NCI-H1694 (cell line): ENCODE measurements around the gene CIAO2B.
"Not testable (repeated sequence)": the region's sequence is repeated elsewhere in the genome, so short reads cannot be mapped to it uniquely, and the experiment has no call there.

Experiments used
- DNase-seq: peaks from one replicate; lab custom pipeline; 2025; lab: John Stamatoyannopoulos, UW

CIAO2B gene

GRCh38 chr16:66955363-66956153 lies 21.4 kb upstream of the CIAO2B start:
- DNase-seq = not testable (repeated sequence)

DNA sequence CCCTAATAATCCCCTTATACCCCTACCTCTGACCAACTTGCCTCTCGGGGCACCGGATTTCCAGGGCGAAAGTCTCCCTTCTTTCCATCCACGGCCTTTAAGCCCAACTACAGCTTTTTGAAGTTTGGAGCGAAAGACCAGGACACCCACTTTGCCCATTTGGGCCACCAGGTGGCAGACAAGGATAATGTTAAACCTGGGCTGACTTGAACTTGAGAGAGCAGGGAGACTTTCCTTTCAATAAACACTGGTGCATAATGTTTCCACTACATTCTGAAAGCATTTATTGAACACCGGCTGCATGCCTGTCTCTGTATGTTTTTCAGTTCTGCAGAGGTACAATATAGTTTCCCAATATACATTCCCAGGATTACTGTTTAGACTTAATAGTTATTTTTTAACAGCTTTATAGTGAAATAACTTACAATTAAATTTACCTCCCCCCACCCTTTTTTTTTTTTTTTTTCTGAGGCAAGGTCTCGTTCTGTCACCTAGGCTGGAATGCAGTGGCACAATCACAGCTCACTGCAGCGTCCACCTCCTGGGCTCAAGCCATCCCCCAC lies 20.0 kb upstream of the CIAO2B start:
- DNase-seq = peak; percentile 68

DNA sequence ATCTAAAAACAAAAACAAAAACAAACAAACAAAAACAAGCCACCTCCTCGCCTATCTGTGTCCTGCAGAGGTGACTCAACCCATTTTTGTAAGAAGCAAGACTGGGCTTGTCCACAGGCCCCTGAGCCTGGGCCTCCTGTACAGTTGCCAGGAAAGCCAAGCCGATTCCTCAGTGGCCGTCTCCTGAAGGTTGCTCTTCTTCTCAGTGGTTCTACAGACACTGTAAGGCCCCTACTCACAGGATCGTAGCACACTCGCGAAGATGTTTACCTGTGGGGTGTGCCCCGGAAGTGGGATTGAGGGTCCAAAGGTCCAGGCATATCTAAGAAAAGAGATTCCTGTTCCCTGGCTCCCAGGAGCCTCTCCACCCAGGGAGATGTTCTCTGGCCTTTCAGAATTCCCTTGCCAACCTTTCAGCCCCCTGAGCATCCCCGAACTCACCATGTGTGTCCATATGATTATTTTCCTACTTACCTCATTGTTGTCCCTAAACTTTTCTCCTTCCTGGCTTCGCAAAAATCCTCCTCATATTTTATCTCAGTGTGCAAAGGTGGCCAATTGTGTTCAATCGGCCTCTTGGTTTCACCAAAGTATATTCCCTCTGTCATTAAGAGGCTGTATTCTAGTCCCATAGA lies 19.4 kb upstream of the CIAO2B start:
- no peak for DNase-seq

DNA sequence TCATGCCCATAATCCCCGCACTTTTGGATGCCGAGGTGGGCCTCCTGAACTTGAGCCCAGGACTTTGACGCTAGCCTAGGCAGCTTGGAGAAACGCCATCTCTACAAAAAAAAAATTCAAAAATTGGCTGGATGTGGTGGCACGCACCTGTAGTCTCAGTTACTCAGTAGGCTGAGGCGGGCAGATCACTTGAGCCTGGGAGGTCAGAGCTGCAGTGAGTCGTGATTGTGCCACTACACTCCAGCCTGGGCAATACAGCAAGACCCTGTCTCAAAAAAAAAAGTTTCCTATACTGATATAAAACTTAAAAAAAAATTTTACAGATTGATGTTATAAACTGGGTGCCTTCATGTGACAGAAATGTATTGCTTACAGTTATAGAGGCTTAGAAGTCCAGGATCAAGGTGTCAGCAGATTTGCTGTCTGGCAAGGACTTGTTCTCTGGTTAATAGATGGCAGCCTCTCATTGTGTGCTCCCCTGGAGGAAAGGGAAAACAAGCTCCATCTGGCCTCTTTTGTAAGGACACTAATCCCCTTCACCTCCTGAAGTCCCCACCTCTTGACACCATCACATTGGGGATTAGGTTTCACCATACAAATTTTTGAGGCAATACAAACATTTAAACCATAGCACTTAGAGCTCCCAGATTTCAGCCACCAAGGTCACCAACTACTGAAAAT lies 18.4 kb upstream of the CIAO2B start:
- DNase-seq = no peak

DNA sequence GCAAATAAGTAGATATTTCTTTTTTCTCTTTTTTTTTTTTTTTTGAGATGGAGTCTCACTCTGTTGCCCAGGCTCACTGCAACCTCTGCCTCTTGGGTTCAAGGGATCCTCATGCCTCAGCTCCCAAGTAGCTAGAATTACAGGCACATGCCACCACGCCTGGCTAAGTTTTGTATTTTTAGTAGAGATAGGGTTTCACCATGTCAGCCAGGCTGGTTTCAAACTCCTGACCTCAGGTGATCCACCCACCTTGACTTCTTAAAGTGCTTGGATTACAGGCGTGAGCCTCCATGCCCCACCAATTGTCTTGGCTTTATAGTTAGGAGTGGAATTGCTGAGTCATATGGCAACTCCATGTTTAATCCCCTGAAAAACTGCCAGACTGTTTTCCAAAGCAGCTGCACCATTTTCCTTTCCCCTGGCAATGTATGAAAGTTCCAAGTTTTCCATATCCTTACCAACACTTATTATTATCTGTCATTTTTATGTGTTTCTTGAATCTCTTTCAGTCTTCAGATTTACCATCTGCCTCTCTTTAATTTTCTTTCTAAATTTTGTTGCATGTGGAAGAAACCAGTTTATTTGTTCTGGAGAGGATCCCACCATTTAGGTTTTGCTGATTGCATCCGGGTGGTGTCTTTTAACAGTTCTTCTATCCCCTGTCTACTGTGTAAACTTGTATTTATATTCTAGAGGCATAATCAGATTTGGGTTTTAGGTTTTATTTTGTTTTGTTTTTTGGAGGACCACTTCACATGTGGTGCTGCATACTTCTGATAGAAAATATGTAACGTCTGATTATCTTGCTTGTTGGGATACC lies 17.0 kb upstream of the CIAO2B start:
- DNase-seq = no peak

- no peak for DNase-seq
Measured at GRCh38 chr16:66950437-66950836, 16.2 kb upstream of the CIAO2B start.

- no peak for DNase-seq
Measured at GRCh38 chr16:66949472-66949871, 15.3 kb upstream of the CIAO2B start.

DNA sequence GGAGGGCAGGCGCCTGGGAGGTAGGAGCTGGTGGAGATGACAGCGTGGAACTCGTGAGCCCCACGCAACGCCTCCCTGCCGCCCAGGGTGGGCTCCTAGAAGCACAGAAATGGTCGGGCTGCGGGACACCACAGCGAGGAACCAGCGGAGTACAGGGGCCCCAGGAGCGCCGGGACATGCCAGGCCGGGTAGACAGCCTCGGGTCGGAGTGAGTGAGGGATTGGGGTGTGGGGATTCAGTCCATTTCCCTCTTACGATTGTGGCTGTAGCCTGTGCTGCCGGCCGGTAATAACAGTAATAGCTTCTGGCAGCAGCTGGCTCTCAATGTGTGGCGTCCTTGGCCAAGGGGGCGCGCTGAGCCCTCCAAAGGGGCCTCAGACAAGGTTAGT lies 14.6 kb upstream of the CIAO2B start:
- no peak for DNase-seq

DNA sequence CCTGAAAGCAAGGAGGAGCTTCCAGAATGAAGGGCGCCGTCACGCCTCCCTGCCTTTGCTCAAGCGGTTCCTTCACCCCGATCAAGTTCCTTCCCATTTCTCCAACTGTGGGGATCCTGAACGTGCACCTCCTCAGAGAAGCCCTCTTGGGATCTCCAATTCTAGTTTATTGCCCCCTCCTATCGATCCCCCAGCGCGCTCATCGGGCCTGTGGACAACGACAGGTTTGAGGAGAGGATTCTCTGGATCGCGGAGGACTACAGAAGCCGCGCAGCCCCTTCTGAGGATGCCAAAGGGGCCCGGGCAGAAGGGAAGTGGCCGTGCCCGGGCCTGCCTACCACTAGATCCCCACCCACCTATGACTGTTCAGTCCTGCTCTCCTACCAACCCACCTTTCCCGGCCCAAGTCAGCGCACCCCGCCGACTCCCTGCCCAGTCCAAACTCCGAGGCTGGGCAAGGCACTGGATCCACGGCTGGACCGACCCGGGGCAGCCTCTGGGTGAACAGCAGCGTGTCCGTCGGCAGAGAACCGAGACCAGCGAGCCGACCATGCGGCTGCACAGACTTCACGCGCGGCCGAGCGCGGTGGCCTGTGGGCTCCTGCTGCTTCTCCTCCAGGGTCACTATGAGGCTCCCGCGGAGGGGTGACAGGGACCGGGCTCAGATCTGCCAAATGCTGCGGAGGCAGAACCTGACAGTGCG lies 14.1 kb upstream of the CIAO2B start:
- DNase-seq = no peak

DNA sequence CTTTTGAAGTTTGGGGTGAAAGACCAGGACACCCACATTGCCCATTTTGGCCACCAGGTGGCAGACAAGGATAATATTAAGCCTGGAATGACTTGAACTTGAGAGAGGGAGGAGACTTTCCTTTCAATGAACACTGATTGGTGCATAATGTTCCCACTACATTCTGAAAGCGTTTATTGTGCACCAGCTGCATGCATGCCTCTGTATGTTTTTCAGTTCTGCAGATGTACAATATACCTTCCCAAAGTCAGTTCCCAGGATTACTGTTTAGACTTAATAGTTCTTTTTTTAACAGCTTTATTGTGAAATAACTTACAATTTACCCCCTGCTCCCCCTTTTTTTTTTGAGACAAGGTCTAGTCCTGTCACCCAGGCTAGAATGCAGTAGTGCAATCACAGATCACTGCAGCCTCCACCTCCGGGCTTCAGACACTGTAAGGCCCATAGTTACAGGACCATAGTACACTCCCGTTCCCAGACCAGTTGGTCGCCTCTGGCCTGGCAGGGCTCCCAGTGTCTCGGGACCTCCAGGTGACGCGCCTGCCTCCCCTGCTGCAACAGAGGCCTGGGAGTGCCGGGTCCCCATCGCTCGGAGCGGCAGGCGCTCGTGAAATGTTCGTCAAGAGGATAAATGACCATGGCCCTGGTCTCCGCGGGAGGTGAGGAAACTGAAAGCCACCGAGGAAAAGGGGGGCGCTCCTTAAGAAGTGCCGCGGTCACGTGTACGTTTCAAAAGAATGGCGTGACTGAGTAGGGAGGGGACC lies 13.3 kb upstream of the CIAO2B start:
- peak; percentile 75 for DNase-seq

DNA sequence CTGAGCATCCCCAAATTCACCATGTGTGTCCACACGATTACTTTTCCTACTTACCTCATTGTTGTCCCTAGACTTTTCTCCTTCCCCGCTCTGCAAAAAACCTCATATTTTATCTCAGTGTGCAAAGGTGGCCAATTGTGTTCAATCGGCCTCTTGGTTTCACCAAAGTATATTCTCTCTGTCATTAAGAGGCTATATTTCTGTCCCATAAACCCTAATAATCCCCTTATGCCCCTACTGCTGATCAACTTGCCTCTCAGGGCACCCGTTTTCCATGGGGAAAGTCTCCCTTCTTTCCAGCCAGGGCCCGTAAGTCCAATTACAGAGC lies 12.7 kb upstream of the CIAO2B start:
- DNase-seq = no peak

DNA sequence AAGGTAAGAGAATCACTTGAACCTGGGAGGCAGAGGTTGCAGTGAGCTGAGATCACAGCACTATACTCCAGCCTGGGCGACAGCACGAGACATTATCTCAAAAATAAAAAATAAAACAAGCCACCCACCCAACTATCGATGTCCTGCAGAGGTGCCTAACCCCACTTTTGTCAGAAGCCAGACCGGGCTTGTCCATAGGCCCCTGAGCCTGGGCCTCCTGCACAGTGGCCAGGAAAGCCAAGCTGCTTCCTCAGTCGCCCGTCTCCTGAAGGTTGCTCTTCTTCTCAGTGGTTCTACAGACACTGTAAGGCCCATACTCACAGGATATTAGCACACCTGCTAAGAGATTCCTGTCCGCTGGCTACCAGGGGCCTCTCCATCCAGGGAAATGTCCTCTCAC lies 12.3 kb upstream of the CIAO2B start:
- DNase-seq = no peak

DNA sequence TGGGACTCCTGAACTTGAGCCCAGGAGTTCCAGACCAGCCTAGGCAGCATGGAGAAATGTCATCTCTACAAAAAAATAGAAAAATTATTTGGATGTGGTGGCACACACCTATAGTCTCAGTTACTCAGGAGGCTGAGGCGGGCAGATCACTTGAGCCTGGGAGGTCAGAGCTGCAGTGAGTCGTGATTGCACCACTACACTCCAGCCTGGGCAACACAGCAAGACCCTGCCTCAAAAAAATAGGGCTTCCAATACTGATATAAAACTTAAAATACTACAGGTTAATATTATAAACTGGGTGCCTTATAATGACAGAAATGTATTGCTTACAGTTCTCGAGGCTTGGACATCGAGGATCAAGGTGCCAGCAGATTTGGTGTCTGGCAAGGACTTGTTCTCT lies 11.7 kb upstream of the CIAO2B start:
- no peak for DNase-seq

DNA sequence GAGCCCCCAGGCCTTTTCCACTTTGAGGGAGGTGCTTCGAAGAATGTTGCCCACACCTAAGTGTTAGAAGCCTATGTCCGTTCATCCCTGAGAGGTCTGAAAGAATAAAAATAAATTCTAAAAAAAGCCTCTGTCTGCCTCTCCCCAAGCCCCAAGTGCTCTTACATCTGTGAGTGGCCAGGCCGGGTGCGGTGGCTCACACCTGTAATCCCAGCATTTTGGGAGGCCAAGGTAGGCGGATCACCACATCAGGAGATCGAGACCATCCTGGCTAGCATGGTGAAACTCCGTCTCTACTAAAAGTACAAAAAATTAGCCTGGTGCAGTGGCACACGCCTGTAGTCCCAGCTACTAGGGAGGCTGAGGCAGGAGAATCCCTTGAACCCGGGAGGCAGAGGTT lies 10.8 kb upstream of the CIAO2B start:
- DNase-seq = not testable (repeated sequence)

- no peak for DNase-seq
Measured at GRCh38 chr16:66944054-66944441, 9.8 kb upstream of the CIAO2B start.

GRCh38 chr16:66943426-66944053 lies 9.3 kb upstream of the CIAO2B start:
- DNase-seq = no peak

GRCh38 chr16:66942981-66943380 lies 8.8 kb upstream of the CIAO2B start:
- DNase-seq = no peak

GRCh38 chr16:66940236-66940635 lies 6.0 kb upstream of the CIAO2B start:
- DNase-seq = no peak

DNA sequence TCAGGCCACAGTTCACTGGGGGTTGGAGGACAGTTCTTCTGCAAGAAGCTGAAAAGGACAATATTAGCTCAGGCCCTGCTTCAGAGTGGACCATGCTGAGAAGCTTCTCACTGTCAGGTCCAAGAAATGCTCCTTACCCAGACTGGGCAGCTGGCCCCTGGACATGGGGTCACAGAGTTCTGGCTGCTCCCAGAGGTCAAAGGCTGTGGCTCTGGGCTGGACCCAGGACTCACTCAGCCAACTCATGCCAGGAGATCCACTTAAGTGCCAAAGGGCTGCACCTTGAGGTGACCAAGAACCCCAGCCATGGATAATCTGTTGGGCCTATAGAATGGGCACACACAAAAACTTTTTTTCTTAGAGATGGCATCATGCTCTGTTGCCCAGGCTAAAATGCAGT lies 5.2 kb upstream of the CIAO2B start:
- no peak for DNase-seq

DNA sequence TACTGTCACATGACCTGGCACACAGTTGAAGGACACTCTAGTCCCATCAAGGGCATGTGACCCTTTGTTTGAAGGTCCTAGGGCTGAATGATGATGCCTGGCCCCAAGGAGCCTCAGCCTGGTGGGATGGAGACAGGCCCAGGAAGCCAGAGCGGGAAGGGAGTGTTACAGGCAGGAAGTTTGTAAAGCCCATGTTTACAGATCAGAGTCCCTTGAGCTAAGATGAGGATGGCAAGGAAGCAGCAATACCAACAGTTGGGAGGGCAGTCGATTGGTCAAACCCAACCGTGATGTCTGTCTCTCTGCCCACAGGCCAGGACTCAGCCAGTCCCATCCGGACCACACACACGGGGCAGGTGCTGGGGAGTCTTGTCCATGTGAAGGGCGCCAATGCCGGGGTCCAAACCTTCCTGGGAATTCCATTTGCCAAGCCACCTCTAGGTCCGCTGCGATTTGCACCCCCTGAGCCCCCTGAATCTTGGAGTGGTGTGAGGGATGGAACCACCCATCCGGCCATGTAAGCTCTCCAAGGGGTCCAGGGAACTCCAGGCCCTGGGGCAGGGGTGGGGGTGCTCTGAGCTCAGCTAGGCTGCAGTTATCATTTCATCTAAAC lies 3.6 kb upstream of the CIAO2B start:
- no peak for DNase-seq
